CD4-positive, alpha-beta T cell (primary cell): ENCODE measurements around the gene PTPDC1. TPM values are rescaled to one million over a fixed set of nuclear protein-coding genes. Genes with fewer than 3 reads are reported as not detected.

Experiments used
- ATAC-seq: fragments of 200-7000 bp; cut with Tn5 transposase; one replicate; pipeline ENCODE4 v1.10.0; 2022; ENCODE audit warnings: mild to moderate bottlenecking; ENCODE audit not compliant: poor library complexity
- CTCF ChIA-PET: fragments of 350-600 bp; sonication (Branson Sonifier 250); formaldehyde crosslinking; loops from one replicate; lab custom pipeline; 2021; ENCODE audit warnings: antibody characterized with exemption, inconsistent platforms; lab: Charles Lee
- POLR2A ChIA-PET: fragments of 350-600 bp; sonication (Branson Sonifier 250); formaldehyde crosslinking; loops from one replicate; lab custom pipeline; 2021; ENCODE audit warnings: antibody characterized with exemption, inconsistent platforms; lab: Charles Lee
- DNase-seq, 14 experiments: peaks; one replicate each; pipeline ENCODE4 v3.0.0-alpha.2; 2013 to 2020; ENCODE audit warnings: mixed read lengths in 2 of 14
- H3K27ac ChIP-seq, 2 donors: one replicate each; pipeline versions ENCODE4 v1.5.1 to v1.7.0; 2013; ENCODE audit warnings: low read length in 2 of 2, low read depth in 1 of 2, mild to moderate bottlenecking in 1 of 2
- H3K27me3 ChIP-seq, 2 experiments: 1 replicate in 1 of 2; 2 replicates in 1 of 2; pipeline versions ENCODE4 v1.6.1 to v1.7.0; 2013; ENCODE audit warnings: low read length in 2 of 2, control low read depth in 1 of 2, mild to moderate bottlenecking in 1 of 2, moderate library complexity in 1 of 2; ENCODE audit not compliant: insufficient read depth in 2 of 2, control insufficient read depth in 1 of 2
- H3K36me3 ChIP-seq: one replicate; pipeline ENCODE4 v1.6.1; 2013; ENCODE audit warnings: low read length, control low read depth; ENCODE audit not compliant: insufficient read depth
- H3K4me1 ChIP-seq: one replicate; pipeline ENCODE4 v1.6.1; 2013; ENCODE audit warnings: low read length, control low read depth; ENCODE audit not compliant: insufficient read depth
- H3K4me3 ChIP-seq: one replicate; pipeline ENCODE4 v1.5.1; 2013; ENCODE audit warnings: mild to moderate bottlenecking, low read length, moderate library complexity
- H3K9me3 ChIP-seq, 2 experiments: 1 replicate in 1 of 2; 2 replicates in 1 of 2; pipeline versions ENCODE4 v1.6.1 to v1.7.0; 2013; ENCODE audit warnings: low read length in 2 of 2, mild to moderate bottlenecking in 2 of 2, control low read depth in 1 of 2, moderate library complexity in 1 of 2; ENCODE audit not compliant: control insufficient read depth in 1 of 2, insufficient read depth in 1 of 2
- H3K27ac Mint-ChIP-seq: one replicate; pipeline ENCODE4 v1.8.0; 2020; ENCODE audit warnings: mixed read lengths
- H3K27me3 Mint-ChIP-seq: one replicate; pipeline ENCODE4 v1.8.0; 2021; ENCODE audit warnings: mixed read lengths
- H3K36me3 Mint-ChIP-seq: one replicate; pipeline ENCODE4 v1.8.0; 2021; ENCODE audit warnings: low read depth, mixed read lengths
- H3K4me1 Mint-ChIP-seq: one replicate; pipeline ENCODE4 v1.8.0; 2021; ENCODE audit warnings: low read depth, mixed read lengths
- H3K4me3 Mint-ChIP-seq: one replicate; pipeline ENCODE4 v1.8.0; 2020; ENCODE audit warnings: mild to moderate bottlenecking, mixed read lengths
- H3K9me3 Mint-ChIP-seq: one replicate; pipeline ENCODE4 v1.8.0; 2020; ENCODE audit warnings: mixed read lengths
- CTCF ChIP-seq: fragments of 200-600 bp; IDR thresholded peaks from one replicate; pipeline ENCODE4 v1.8.0; 2022; ENCODE audit warnings: antibody characterized with exemption, mild to moderate bottlenecking
- intact Hi-C, 2 experiments: fragments of 100-400 bp; cut with DNase I in 1 of 2; cut with micrococcal nuclease in 1 of 2; formaldehyde crosslinking; loops; one replicate each; pipeline versions ENCODE4 v1.15.1 to v1.9.0; 2023 to 2025; cut with DNase I, micrococcal nuclease
- total RNA-seq, 174 experiments: library from RNA in 2 of 174; stranded (reverse) in 2 of 174; gene quantifications; one replicate each; pipeline ENCODE4 v1.2.3 and lab custom pipeline; 2021 to 2026

Gene PTPDC1
- total RNA-seq, 2 experiments from 2014 or later: 2.7 TPM

- Histone ChIP-seq H3K27ac (no peak overlapping the region), H3K4me1 (no peaks in the 10 kb centered on the region), H3K4me3 (no peak overlapping the region), H3K36me3 (no peaks in the 10 kb centered on the region), H3K9me3 (no peaks in the 10 kb centered on the region), H3K27me3 (no peaks in the 10 kb centered on the region)
- ATAC-seq (no peak), DNase-seq (no peak)
- ChIA-PET CTCF (interaction anchor here (0.6 kb wide), 1 partner anchor 21 kb away, joined by 3 read pairs; no protein-coding TSS in a partner anchor), POLR2A (no interaction called here)
- no peaks in the 10 kb centered on the region for H3K36me3 Mint-ChIP-seq
- TF ChIP-seq CTCF: no peak
- H3K4me1 Mint-ChIP-seq: no peaks in the 10 kb centered on the region
- H3K27me3 Mint-ChIP-seq: no peaks in the 10 kb centered on the region
- H3K4me3 Mint-ChIP-seq: no peak overlapping the region
- intact Hi-C loops: loop anchor here in 1 of 2 experiments (5.0 kb wide), 1 partner anchor 45 kb away; no protein-coding TSS in a partner anchor
- no peaks in the 10 kb centered on the region for H3K9me3 Mint-ChIP-seq
- no peak overlapping the region for H3K27ac Mint-ChIP-seq
Observed at GRCh38 chr9:94147776-94148175, 63.5 kb downstream of the PTPDC1 start.

- Mint-ChIP-seq H3K4me1 (peaks cover under 1% of the 10 kb centered on the region), H3K27ac (no peak overlapping the region), H3K27me3 (no peaks in the 10 kb centered on the region), H3K36me3 (no peaks in the 10 kb centered on the region), H3K4me3 (no peak overlapping the region), H3K9me3 (no peaks in the 10 kb centered on the region)
- POLR2A ChIA-PET: no interaction called here
- no peak for DNase-seq
- intact Hi-C loops: loop anchor here in 1 of 2 experiments (5.0 kb wide), 1 partner anchor 44 kb away; no protein-coding TSS in a partner anchor
- Histone ChIP-seq H3K4me1 (no peaks in the 10 kb centered on the region), H3K36me3 (no peaks in the 10 kb centered on the region), H3K4me3 (no peak overlapping the region), H3K9me3 (no peaks in the 10 kb centered on the region), H3K27me3 (no peaks in the 10 kb centered on the region), H3K27ac (no peak overlapping the region)
- TF ChIP-seq CTCF: no peak
- CTCF ChIA-PET: interaction anchor here (0.6 kb wide), 1 partner anchor 22 kb away, joined by 3 read pairs; no protein-coding TSS in a partner anchor
- ATAC-seq: no peak
Observed at GRCh38 chr9:94148419-94148818, 64.2 kb downstream of the PTPDC1 start.

- Histone ChIP-seq H3K27ac (no peak overlapping the region), H3K36me3 (no peaks in the 10 kb centered on the region), H3K4me3 (no peak overlapping the region), H3K27me3 (no peaks in the 10 kb centered on the region), H3K4me1 (peaks cover 4% of the 10 kb centered on the region), H3K9me3 (peaks cover 0 to 4% of the 10 kb centered on the region in 2 experiments)
- intact Hi-C loops: loop anchor here in 1 of 2 experiments (5.0 kb wide), 1 partner anchor 43 kb away; no protein-coding TSS in a partner anchor
- Mint-ChIP-seq H3K9me3 (no peaks in the 10 kb centered on the region), H3K27ac (no peak overlapping the region), H3K4me1 (peaks cover 12% of the 10 kb centered on the region), H3K27me3 (no peaks in the 10 kb centered on the region), H3K36me3 (no peaks in the 10 kb centered on the region), H3K4me3 (no peak overlapping the region)
- ChIA-PET CTCF (no interaction called here), POLR2A (no interaction called here)
- DNase-seq: no peak
- no peak for ATAC-seq
- no peak for TF ChIP-seq CTCF
Observed at GRCh38 chr9:94149696-94150095, 65.4 kb downstream of the PTPDC1 start.
